ENCODE results near the gene ECE1. TPM values are rescaled to one million over a fixed set of nuclear protein-coding genes. Genes with fewer than 3 reads are reported as not detected.
A peak's percentile ranks its signal among the peaks of the same experiment; 100 is the strongest.

The ECE1 gene
- total and polyA plus RNA-seq, 2 of the 13 experiments (the other 11 are each of a cell fraction or from before 2014, with no cell fraction given): 13.5 to 21.2 TPM

- peak; percentile 49; the same call in 1 of the 2 replicates for TF ChIP-seq ZNF609 (CRISPR knock-in tag; IDR thresholded peaks at IDR 0.05; ENCODE audit: borderline replicate concordance)
- peak; percentile 32; the same call in 1 of the 2 replicates for TF ChIP-seq ZNF281 (CRISPR knock-in tag; IDR thresholded peaks at IDR 0.05; ENCODE audit: borderline replicate concordance)
- TF ChIP-seq ZNF678 (CRISPR knock-in tag; IDR thresholded peaks at IDR 0.05): no peak
- peak; percentile 50; the same call in 1 of the 2 replicates for TF ChIP-seq KAT8 (CRISPR knock-in tag; IDR thresholded peaks at IDR 0.05)
- TF ChIP-seq MEIS2 (CRISPR knock-in tag; IDR thresholded peaks at IDR 0.05): peak; percentile 43; the same call in 1 of the 2 replicates
- TF ChIP-seq FOSL2 (CRISPR knock-in tag; IDR thresholded peaks at IDR 0.05): peak; percentile 77
- TF ChIP-seq ONECUT2 (CRISPR knock-in tag; IDR thresholded peaks at IDR 0.05): no peak
- peak; percentile 63; the same call in 1 of the 2 replicates for TF ChIP-seq NCOR1 (IDR thresholded peaks at IDR 0.05; ENCODE audit: borderline replicate concordance, low read length)
- TF ChIP-seq HHEX (CRISPR knock-in tag; IDR thresholded peaks at IDR 0.05): no peak
- peak; percentile 66 for TF ChIP-seq BCL6 (CRISPR knock-in tag; IDR thresholded peaks at IDR 0.05)
- TF ChIP-seq SOX13 (IDR thresholded peaks at IDR 0.05): no peak
- TF ChIP-seq SOX13 (CRISPR knock-in tag; conservative IDR thresholded peaks at IDR 0.05 in 1 of 2, IDR thresholded peaks at IDR 0.05 in 1 of 2): peak in 1 of 2 experiments; percentile 82; a peak in 2 of 4 replicates
- no peak for TF ChIP-seq RFXAP (CRISPR knock-in tag; IDR thresholded peaks at IDR 0.05; ENCODE audit: borderline replicate concordance)
- TF ChIP-seq GABPB1 (CRISPR knock-in tag; IDR thresholded peaks at IDR 0.05): 0 out of 2 replicates have a peak, but pooled peaks have one; percentile 27
- TF ChIP-seq SOX5 (CRISPR knock-in tag; IDR thresholded peaks at IDR 0.05; ENCODE audit: borderline replicate concordance): peak; percentile 86
- peak; percentile 100 for TF ChIP-seq SAP130 (CRISPR knock-in tag; IDR thresholded peaks at IDR 0.05; ENCODE audit: low read depth)
- peak; percentile 58; the same call in 1 of the 2 replicates for TF ChIP-seq PPARG (CRISPR knock-in tag; conservative IDR thresholded peaks at IDR 0.05)
- peak; percentile 77 for TF ChIP-seq NR2F2 (IDR thresholded peaks at IDR 0.05; ENCODE audit: borderline replicate concordance, low read depth)
- TF ChIP-seq HIC2 (CRISPR knock-in tag; IDR thresholded peaks at IDR 0.05; ENCODE audit: low read depth): 0 out of 2 replicates have a peak, but pooled peaks have one; percentile 29
- TF ChIP-seq ZNF275 (CRISPR knock-in tag; IDR thresholded peaks at IDR 0.05; ENCODE audit: borderline replicate concordance): no peak
Measured at GRCh38 chr1:21312407-21312992, 22.2 kb upstream of the ECE1 start (continued).

Data from HepG2 (cell line).